D721Med (cell line): Measurements from ENCODE around the gene CAMK2D.

Experiments
- DNase-seq: peaks from one replicate; pipeline ENCODE4 v3.0.0; 2011; ENCODE audit warnings: low spot score; ENCODE audit not compliant: insufficient read length
- FAIRE-seq: peaks from 2 replicates; lab custom pipeline; 2011; peaks lifted over from hg19 to GRCh38; lab: Jason Lieb, UNC
- CTCF ChIP-seq: IDR thresholded peaks from 2 replicates; pipeline ENCODE4 v1.5.1; 2012; ENCODE audit warnings: mild to moderate bottlenecking, control low read depth; ENCODE audit not compliant: insufficient read depth; ENCODE audit errors: missing control alignments

Gene CAMK2D

GRCh38 chr4:113662581-113662980, 99.0 kb downstream of the CAMK2D start:
- no peak for FAIRE-seq
- DNase-seq = no peak
- no peak for TF ChIP-seq CTCF

DNA sequence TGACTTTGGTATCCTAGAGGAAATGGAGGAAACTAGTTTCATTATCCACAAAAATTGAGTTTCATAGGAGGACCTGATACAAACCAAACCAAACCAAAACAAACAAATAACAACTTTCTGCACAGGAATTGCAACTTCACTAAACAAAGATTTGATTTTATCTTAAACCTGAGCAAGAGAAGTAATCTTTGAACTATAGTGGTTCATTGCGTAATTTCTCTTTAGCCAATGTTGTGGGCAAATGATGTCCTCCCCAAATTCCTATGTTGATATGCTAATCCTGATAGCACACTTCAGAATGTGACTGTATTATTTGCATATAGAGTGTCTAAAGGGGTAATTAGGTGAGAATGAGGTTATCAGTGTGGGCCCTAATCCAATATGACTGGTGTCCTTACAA, 102.4 kb downstream of the CAMK2D start:
- TF ChIP-seq CTCF = no peak
- DNase-seq = no peak
- FAIRE-seq = no peak

DNA sequence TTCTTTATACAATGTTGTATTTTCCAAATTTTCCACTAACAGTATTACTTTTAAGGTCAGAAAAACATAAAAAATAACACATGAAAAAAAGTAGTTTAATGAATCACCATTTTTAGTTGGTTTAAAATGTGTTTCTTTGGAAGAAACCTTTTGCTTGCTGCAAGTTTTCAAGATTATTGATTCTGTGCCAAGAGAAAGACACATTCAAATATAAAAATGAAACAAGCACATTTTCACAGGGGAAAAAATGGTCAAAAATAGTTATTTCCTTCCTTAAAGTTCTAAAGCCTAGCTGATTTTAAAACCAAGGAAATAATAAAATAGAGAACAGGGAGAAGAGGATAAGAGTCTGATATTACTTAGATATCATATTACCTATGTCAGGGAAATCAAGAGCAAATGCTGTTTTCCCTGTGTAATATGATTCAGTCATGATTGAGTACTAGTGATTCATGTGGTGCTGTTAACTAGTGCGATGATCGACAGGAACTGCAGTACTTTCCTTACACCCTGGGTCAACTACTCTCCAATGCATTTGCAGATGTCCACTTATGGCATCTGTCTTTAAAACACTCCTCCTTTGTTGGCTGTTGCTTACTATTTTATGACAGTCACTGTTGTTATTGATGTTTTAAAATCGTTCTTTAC, 103.8 kb downstream of the CAMK2D start:
- no peak for DNase-seq
- no peak for TF ChIP-seq CTCF

GRCh38 chr4:113653871-113654270, 107.7 kb downstream of the CAMK2D start:
- no peak for TF ChIP-seq CTCF
- DNase-seq = no peak
- no peak for FAIRE-seq

More for the DNA sequence above, 103.8 kb downstream of the CAMK2D start:
- no peak for FAIRE-seq

- FAIRE-seq (no peak), DNase-seq (no peak)
- TF ChIP-seq CTCF = no peak
These were observed 115.1 kb downstream of the CAMK2D start for GRCh38 chr4:113646442-113646822.

- DNase-seq (no peak), FAIRE-seq (no peak)
- TF ChIP-seq CTCF = no peak
These were observed 115.6 kb downstream of the CAMK2D start for GRCh38 chr4:113645771-113646441.

DNA sequence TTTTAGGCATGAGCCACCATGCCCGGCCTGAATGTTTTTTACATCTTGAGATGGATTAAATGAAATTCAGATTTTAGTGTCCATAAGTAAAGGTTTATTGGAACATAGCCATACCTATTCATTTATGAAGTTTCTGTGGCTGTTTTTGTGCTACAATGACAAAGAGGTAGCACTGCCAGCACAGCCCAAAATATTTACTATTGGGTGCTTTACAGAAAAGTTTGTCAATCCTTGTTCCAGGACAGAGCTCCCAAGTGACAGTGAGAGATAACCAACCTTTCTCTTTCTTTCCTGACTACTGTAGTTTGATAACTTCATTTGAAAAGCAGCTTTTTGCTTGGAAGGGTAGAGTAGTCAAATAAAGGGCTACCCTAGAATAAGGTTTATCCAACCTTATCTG, 116.2 kb downstream of the CAMK2D start:
- TF ChIP-seq CTCF = no peak
- FAIRE-seq = no peak
- DNase-seq = no peak
